Mucosa of descending colon (tissue), 3 donors: Measurements from ENCODE around the gene SULF2. TPM values are rescaled to one million over a fixed set of nuclear protein-coding genes. Genes with fewer than 3 reads are reported as not detected.

Experiments used
- ATAC-seq: fragments of 200-7000 bp; cut with Tn5 transposase; one replicate; pipeline ENCODE4 v1.9.1; 2020; ENCODE audit warnings: mild to moderate bottlenecking, moderate library complexity
- DNase-seq, 3 donors: peaks; one replicate each; pipeline ENCODE4 v3.0.0-alpha.2; 2020
- H3K36me3 ChIP-seq: fragments of 200-600 bp; one replicate; pipeline ENCODE4 v1.8.0; 2021; ENCODE audit warnings: low read depth, mild to moderate bottlenecking
- H3K4me1 ChIP-seq: fragments of 200-600 bp; one replicate; pipeline ENCODE4 v1.8.0; 2021; ENCODE audit warnings: low read depth, mild to moderate bottlenecking
- H3K4me3 ChIP-seq: fragments of 200-600 bp; one replicate; pipeline ENCODE4 v1.8.0; 2021; ENCODE audit warnings: mild to moderate bottlenecking
- H3K9me3 ChIP-seq: fragments of 200-600 bp; one replicate; pipeline ENCODE4 v1.8.0; 2021; ENCODE audit warnings: mild to moderate bottlenecking
- intact Hi-C, 2 donors: fragments of 100-400 bp; cut with DNase I in 1 of 2; cut with micrococcal nuclease in 1 of 2; formaldehyde crosslinking; loops; one replicate each; pipeline versions ENCODE4 v1.11.0 to v1.11.1; 2022; cut with DNase I, micrococcal nuclease
- total RNA-seq, 3 donors: library from RNA; stranded (reverse); fragmentation: NEBNext Ultra II Directional in 2 of 3; extraction: Animal tissue kit (Norgen Biotek cat#: 25700) in 2 of 3; gene quantifications; one replicate each; pipeline versions ENCODE4 v1.2.1 to v1.2.4, GENCODE V29; 2021 to 2023
- TF ChIP-seq, protein P1 (sequence below): fragments of 200-600 bp; IDR thresholded peaks from one replicate; pipeline ENCODE4 v1.8.0; 2022; ENCODE audit warnings: antibody characterized with exemption, mild to moderate bottlenecking
- donor health status: DM: no; HTN: no; CAD: no; lungs with moderate emphysema.
- donor health status: DM: no; HTN: no; CAD: no.
- donor health status: DM: no; HTN: yes; CAD: no.

Gene SULF2
- total RNA-seq, 3 donors from 2014 or later: 102 to 181 (median 144) TPM

DNA sequence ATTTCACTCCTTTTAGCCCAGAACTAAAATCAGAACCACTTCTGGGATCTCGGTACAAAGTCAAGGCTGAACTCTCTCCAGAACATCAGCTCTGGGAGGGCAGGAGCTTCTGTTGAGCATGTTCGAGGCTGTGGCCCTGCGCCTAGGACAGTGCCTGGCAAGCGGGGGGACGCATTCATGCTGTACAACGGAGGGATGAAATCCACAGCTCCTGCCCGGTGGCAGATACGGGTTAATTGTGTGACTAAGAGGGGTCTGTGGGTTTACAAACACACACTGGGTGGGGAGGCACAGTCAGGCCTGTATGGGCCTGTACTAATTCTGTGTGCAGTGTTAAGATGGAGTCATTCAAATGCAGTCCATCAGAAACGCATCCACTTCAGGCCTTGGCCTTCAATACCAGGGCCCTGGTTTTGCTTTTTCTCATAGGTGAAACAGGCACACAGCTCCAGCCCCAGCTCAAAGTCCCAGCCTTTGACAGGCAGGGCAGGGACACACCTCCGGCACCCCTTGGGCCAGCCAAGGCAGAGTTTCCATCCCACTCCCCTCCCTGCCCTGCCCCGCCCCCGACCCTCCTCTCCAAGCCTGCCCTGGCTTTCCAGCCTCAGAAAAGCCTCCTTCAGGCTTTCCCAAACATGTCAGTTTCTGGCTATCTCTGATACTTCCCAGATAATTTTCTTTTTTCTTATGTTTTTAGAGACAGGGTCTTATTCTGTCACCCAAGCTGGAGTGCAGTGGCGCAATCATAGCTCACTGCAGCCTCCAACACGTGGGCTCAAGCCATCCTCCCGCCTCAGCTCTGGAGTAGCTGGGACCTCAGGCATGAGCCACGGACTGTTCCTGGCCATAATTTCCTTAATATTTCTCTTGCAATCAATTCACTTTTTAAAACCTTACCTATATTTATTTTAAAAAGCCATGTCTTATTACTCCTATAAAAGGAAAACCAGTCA lies 109.8 kb downstream of the SULF2 start:
- Histone ChIP-seq H3K4me3 (no peak overlapping the region), H3K36me3 (no peaks in the 10 kb centered on the region), H3K4me1 (no peaks in the 10 kb centered on the region), H3K9me3 (no peaks in the 10 kb centered on the region)
- ATAC-seq: no peak
- DNase-seq: no peak
- TF ChIP-seq, protein P1, sequence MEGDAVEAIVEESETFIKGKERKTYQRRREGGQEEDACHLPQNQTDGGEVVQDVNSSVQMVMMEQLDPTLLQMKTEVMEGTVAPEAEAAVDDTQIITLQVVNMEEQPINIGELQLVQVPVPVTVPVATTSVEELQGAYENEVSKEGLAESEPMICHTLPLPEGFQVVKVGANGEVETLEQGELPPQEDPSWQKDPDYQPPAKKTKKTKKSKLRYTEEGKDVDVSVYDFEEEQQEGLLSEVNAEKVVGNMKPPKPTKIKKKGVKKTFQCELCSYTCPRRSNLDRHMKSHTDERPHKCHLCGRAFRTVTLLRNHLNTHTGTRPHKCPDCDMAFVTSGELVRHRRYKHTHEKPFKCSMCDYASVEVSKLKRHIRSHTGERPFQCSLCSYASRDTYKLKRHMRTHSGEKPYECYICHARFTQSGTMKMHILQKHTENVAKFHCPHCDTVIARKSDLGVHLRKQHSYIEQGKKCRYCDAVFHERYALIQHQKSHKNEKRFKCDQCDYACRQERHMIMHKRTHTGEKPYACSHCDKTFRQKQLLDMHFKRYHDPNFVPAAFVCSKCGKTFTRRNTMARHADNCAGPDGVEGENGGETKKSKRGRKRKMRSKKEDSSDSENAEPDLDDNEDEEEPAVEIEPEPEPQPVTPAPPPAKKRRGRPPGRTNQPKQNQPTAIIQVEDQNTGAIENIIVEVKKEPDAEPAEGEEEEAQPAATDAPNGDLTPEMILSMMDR: no peak
- intact Hi-C loops: loop anchor here in 1 of 2 donors (10.0 kb wide), 1 partner anchor 949 kb away; no protein-coding TSS in a partner anchor

- H3K4me3 ChIP-seq: no peak overlapping the region
- intact Hi-C loops: loop anchor here in 1 of 2 donors (10.0 kb wide), 1 partner anchor 950 kb away; no protein-coding TSS in a partner anchor
- H3K36me3 ChIP-seq: no peaks in the 10 kb centered on the region
- DNase-seq: no peak
- H3K9me3 ChIP-seq: no peaks in the 10 kb centered on the region
- TF ChIP-seq, protein P1: no peak
- H3K4me1 ChIP-seq: no peaks in the 10 kb centered on the region
- no peak for ATAC-seq
These were observed 110.6 kb downstream of the SULF2 start for GRCh38 chr20:47674686-47675085.

DNA sequence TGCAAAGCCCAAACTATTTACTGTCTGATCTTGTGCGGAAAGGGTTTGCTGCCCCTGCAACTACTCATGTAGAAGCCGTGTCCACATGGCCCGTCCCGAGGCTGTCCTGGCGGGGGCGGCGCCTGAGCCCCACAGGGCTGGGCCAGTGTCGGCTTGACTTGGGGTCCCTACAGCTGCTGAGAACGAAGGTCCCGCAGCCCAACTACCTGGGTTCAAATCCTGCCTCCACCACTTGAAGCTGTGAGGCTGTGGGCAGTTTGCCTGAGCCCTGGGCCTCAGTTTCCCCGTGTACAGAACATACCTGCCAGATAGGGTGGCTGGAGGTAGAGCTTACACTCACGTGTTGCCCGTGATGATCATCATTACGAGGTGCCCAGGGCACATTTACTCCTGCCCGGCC lies 111.1 kb downstream of the SULF2 start:
- no peaks in the 10 kb centered on the region for H3K4me1 ChIP-seq
- no peak for ATAC-seq
- intact Hi-C loops: loop anchor here in 1 of 2 donors (10.0 kb wide), 1 partner anchor 951 kb away; no protein-coding TSS in a partner anchor

GRCh38 chr20:47673671-47673955 lies 111.7 kb downstream of the SULF2 start:
- intact Hi-C loops: loop anchor here in 1 of 2 donors (10.0 kb wide), 1 partner anchor 951 kb away; no protein-coding TSS in a partner anchor
- no peak for DNase-seq
- TF ChIP-seq, protein P1: no peak
- no peaks in the 10 kb centered on the region for H3K9me3 ChIP-seq
- H3K4me3 ChIP-seq: no peak overlapping the region
- no peaks in the 10 kb centered on the region for H3K4me1 ChIP-seq
- no peak for ATAC-seq
- H3K36me3 ChIP-seq: no peaks in the 10 kb centered on the region

More for the DNA sequence above, 111.1 kb downstream of the SULF2 start:
- TF ChIP-seq, protein P1: no peak
- no peak overlapping the region for H3K4me3 ChIP-seq
- H3K36me3 ChIP-seq: no peaks in the 10 kb centered on the region
- H3K9me3 ChIP-seq: no peaks in the 10 kb centered on the region
- no peak for DNase-seq

DNA sequence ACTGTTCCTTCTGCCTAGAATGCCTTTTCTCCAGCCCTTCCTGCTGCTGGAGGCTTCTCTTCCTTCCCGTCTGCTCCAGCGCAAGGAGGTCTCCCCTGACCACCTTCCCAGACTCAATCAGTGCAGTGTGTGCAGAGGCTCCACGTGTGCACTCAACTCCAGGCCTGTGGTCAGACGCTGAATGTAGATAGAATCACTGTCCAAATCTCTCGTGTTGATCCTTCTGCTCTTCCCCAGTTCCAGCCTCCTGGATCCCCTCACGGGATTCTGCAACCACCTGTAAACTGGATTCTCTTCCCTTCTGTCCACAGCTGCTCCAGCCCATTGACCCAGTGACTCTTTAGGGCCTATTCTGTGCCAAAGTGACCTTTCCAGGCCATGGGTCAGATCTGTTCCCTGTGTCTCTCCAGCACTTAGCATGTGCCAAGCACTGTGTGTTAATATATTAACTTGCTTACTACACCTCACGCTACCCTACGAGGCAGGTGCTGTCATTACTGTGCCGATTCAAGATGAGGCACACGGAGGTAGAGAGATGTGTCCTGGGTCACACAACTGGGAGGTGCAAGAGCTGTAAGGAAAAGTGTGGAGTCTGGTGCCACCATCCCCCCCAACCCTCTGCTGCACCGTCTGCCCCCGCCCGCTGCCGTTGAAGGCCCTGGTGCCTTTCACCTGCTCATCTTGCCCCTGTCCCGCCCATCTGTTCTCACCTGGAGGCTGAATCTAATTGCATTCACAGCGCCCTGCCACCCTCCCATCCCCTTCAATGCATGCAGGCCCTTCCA lies 112.2 kb downstream of the SULF2 start:
- ATAC-seq (no peak), DNase-seq (no peak)
- intact Hi-C loops: loop anchor here in 1 of 2 donors (10.0 kb wide), 1 partner anchor 952 kb away; no protein-coding TSS in a partner anchor
- TF ChIP-seq, protein P1: no peak
- Histone ChIP-seq H3K9me3 (no peaks in the 10 kb centered on the region), H3K4me3 (no peak overlapping the region), H3K4me1 (no peaks in the 10 kb centered on the region), H3K36me3 (no peaks in the 10 kb centered on the region)
